ENCODE measurements around the gene SIGLEC7.

DNA sequence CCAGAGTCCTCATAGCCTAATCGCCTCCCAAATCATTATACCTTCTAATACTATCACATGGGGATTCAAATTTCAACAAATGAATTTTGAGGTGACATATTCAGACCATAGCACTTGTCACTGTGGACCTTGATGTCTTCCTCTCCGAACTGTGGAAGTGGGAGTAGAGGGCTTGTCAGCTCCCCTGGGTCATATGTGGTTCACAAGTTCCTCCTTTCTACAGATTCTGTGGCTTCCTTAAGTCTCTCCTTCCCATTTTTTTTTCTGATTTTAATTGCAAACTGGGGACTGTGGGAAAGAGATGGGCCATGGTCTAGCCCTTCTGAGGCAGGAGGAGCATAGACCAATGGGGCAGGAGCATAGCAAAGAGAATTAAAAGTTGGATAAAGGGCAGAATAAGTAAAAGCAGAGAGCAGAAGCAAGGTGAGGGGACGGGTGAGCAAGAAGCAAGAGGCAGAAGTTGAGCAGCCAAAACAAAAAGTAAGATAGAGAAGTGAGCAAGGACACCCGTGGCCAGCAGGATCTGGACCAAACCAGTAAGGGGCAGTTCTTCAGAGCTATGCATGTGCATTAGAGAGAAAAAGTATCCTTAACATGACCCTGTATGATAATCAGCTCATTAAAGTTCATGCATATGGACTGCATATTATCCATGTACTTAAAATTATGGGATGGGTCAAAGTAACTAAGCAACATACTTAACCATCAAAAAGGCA lies 2.6 kb upstream of the SIGLEC7 start:
- TF ChIP-seq, protein P1, sequence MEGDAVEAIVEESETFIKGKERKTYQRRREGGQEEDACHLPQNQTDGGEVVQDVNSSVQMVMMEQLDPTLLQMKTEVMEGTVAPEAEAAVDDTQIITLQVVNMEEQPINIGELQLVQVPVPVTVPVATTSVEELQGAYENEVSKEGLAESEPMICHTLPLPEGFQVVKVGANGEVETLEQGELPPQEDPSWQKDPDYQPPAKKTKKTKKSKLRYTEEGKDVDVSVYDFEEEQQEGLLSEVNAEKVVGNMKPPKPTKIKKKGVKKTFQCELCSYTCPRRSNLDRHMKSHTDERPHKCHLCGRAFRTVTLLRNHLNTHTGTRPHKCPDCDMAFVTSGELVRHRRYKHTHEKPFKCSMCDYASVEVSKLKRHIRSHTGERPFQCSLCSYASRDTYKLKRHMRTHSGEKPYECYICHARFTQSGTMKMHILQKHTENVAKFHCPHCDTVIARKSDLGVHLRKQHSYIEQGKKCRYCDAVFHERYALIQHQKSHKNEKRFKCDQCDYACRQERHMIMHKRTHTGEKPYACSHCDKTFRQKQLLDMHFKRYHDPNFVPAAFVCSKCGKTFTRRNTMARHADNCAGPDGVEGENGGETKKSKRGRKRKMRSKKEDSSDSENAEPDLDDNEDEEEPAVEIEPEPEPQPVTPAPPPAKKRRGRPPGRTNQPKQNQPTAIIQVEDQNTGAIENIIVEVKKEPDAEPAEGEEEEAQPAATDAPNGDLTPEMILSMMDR (IDR thresholded peaks at IDR 0.05) = no peak
- no peak for TF ChIP-seq POLR2A (IDR thresholded peaks at IDR 0.05)

All from heart left ventricle (tissue), 13 donors.